GM19099 (cell line): ENCODE results near the gene BBS9.

Experiments
- POLR2A ChIP-seq: IDR thresholded peaks from 3 replicates; pipeline ENCODE4 v1.6.1; 2011; ENCODE audit warnings: low read depth; ENCODE audit not compliant: insufficient read length; ENCODE audit errors: extremely low read depth

Gene BBS9

GRCh38 chr7:33539198-33539597 is 409.8 kb downstream of the BBS9 start:
- no peak for TF ChIP-seq POLR2A

GRCh38 chr7:33539659-33540400 is 410.5 kb downstream of the BBS9 start:
- no peak for TF ChIP-seq POLR2A

GRCh38 chr7:33547880-33548279 is 418.5 kb downstream of the BBS9 start:
- TF ChIP-seq POLR2A, result no peak

GRCh38 chr7:33550363-33550762 is 421.0 kb downstream of the BBS9 start:
- TF ChIP-seq POLR2A, result no peak

- TF ChIP-seq POLR2A, result no peak
These were observed 421.6 kb downstream of the BBS9 start for GRCh38 chr7:33550979-33551378.

GRCh38 chr7:33554046-33554445 is 424.7 kb downstream of the BBS9 start:
- TF ChIP-seq POLR2A, result no peak

- no peak for TF ChIP-seq POLR2A
These were observed 425.2 kb downstream of the BBS9 start for GRCh38 chr7:33554576-33554975.

GRCh38 chr7:33556472-33556871 is 427.1 kb downstream of the BBS9 start:
- TF ChIP-seq POLR2A, result no peak

GRCh38 chr7:33558549-33559323 is 429.4 kb downstream of the BBS9 start:
- TF ChIP-seq POLR2A, result no peak

- no peak for TF ChIP-seq POLR2A
These were observed 430.0 kb downstream of the BBS9 start for GRCh38 chr7:33559324-33559710.

- no peak for TF ChIP-seq POLR2A
These were observed 433.6 kb downstream of the BBS9 start for GRCh38 chr7:33562996-33563395.

GRCh38 chr7:33563651-33564050 is 434.3 kb downstream of the BBS9 start:
- TF ChIP-seq POLR2A, result no peak

- TF ChIP-seq POLR2A, result no peak
These were observed 448.8 kb downstream of the BBS9 start for GRCh38 chr7:33578166-33578565.

- no peak for TF ChIP-seq POLR2A
These were observed 449.7 kb downstream of the BBS9 start for GRCh38 chr7:33578881-33579672.

- no peak for TF ChIP-seq POLR2A
These were observed 450.3 kb downstream of the BBS9 start for GRCh38 chr7:33579673-33579960.

- no peak for TF ChIP-seq POLR2A
These were observed 451.9 kb downstream of the BBS9 start for GRCh38 chr7:33581236-33581635.
